RKO (cell line): ENCODE results near the gene UBAC2.
"Not testable (repeated sequence)": the region's sequence is repeated elsewhere in the genome, so short reads cannot be mapped to it uniquely, and the experiment has no call there.

Source experiments
- DNase-seq: peaks from one replicate; pipeline ENCODE4 v3.0.0-alpha.2; 2016; ENCODE audit warnings: low spot score

Gene UBAC2

GRCh38 chr13:99393391-99393790 is 192.7 kb downstream of the UBAC2 start:
- not testable (repeated sequence) for DNase-seq

DNA sequence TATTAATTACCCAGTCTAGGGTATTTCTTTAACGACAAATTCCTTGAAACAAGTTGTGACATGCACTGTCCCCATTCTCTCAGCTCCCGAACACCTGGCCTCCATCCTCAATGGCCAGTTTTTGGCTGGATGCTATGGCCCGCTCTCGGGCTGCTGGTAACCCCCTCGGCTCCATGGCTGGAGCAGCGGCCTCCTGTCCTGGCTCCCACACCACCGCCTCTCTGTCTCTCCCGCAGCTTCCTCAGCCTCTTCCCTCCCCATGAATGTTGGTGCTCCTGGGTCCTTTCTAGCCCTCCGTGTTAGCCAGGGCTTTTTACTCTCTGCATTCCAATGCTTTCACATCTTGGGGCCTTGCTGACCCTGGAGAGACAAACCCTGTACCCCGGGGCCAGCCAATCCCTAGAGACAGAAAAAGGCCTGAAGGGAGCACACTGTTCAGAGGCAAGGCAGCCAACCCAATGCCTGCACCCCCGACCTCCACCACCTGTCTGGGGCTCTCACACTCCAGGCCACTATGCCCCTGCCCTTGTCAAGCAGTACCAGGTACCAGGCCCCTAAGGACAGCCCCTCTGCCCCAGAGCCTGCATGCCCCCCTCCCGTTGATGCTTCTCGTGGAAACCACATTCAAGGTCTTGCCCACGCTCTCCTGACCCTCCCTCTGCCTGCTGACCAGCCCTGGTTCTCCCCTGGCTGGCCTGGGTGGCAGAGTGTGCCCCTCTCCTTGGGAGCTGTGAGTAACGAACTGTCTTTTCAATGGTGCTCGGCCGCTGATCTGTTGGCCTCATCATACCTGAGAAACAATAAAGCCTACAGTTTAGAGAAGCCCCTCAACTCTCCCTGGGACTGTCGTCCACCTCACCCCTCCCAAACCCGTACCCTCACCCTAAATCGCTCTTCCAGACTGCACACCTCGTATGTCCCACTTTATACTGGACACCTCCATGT is 193.4 kb downstream of the UBAC2 start:
- no peak for DNase-seq

- DNase-seq, result no peak
These were observed 194.8 kb downstream of the UBAC2 start for GRCh38 chr13:99395436-99395835.

- DNase-seq, result no peak
These were observed 195.8 kb downstream of the UBAC2 start for GRCh38 chr13:99396446-99396845.

DNA sequence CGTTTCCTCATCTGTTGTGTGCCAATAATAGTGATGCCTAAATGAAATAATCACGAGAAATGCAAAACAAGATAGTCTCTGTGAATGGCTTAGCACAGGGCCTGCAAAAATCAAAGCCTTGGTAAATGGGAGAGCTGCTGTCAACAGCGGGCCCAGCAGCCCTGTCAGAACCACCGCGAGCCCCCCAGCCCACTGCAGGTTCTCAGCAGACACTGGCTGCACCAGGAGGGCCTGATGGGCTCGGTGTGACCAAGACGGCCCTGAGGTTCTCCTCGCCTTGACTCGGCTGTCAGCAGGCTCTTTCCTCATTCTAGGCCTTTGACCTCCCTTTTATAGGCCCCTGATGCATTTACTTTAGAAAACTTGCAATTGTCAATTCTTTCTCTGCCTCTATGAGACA is 197.4 kb downstream of the UBAC2 start:
- no peak for DNase-seq

GRCh38 chr13:99398916-99399622 is 198.4 kb downstream of the UBAC2 start:
- no peak for DNase-seq

DNA sequence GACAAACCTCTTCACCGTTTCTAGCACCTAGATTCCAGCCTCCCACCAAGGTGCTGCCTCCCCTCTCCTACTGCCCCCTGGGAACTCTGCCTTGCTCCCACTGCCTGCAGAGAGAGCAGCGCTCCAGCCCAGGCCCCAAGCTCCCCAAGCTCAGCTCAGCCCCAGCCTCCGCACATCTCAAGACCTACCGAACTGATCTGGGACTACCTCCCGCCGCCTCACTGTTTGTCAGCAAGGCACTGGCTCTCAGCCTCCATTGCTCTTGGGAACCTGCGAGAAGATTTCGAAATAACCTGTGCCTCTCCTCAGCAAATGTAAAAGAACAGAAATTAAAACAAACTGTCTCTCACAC is 198.9 kb downstream of the UBAC2 start:
- no peak for DNase-seq

GRCh38 chr13:99403458-99403971 is 202.9 kb downstream of the UBAC2 start:
- no peak for DNase-seq

DNA sequence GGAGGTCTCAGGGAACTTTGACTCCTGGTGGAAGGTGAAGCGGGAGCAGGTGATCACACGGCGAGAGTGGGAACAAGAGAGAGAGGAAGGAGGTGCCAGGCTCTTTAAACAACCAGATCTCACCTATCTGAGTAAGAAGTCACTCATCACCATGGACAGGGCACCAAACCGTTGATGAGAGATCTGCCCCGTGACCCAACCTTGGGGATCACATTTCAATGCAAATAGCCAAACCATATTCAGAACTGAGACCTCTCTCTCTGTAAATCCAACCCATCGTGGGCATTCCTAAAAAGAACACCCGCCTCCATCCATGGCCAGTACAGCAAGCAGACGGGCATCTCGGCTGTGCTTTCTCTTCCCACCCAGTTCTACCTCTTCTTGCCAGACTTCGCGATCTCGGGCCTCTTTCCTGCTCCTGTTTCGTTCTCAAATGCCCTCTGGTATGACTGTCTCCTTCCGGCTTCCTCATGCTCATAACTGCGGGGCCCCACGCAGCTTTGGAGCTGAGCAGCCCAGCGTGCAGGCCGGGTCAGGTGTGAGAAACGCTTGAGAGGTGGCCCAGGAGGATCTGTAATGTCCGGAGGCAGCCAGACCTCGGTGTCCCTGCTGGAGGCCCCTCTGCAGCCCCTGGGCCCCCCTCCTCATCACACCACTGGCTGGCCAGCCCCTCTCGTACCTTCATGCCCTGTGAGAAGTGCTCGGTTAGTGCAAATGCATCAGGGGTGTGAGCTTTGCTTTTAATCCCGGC is 203.5 kb downstream of the UBAC2 start:
- no peak for DNase-seq

DNA sequence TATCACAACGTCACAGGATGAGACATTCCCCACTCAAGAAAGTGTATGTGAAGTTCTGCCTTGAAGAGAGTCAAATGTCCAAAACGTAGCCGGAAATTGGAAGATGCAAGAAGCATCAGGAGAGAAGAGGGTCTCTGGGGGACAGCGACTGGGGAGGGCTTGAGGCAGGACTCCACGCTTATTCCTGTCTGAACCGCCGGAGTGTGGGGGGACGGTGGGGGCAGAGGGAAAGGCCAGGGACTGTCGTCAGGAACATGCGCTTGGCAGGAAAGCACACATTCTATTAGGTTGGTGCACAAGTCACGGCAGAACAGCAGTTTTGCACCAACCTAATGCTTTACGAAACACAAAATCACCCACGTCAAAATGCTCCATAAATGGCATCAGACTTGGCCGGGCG is 205.3 kb downstream of the UBAC2 start:
- DNase-seq, result no peak

- no peak for DNase-seq
These were observed 206.1 kb downstream of the UBAC2 start for GRCh38 chr13:99406799-99407201.

- DNase-seq, result no peak
These were observed 207.4 kb downstream of the UBAC2 start for GRCh38 chr13:99407906-99408702.

- DNase-seq, result no peak
These were observed 208.0 kb downstream of the UBAC2 start for GRCh38 chr13:99408703-99409000.

GRCh38 chr13:99409461-99410083 is 208.9 kb downstream of the UBAC2 start:
- not testable (repeated sequence) for DNase-seq

- DNase-seq, result not testable (repeated sequence)
These were observed 210.2 kb downstream of the UBAC2 start for GRCh38 chr13:99410646-99411475.

- DNase-seq, result no peak
These were observed 212.2 kb downstream of the UBAC2 start for GRCh38 chr13:99412856-99413255.

GRCh38 chr13:99414048-99414995 is 213.7 kb downstream of the UBAC2 start:
- no peak for DNase-seq

DNA sequence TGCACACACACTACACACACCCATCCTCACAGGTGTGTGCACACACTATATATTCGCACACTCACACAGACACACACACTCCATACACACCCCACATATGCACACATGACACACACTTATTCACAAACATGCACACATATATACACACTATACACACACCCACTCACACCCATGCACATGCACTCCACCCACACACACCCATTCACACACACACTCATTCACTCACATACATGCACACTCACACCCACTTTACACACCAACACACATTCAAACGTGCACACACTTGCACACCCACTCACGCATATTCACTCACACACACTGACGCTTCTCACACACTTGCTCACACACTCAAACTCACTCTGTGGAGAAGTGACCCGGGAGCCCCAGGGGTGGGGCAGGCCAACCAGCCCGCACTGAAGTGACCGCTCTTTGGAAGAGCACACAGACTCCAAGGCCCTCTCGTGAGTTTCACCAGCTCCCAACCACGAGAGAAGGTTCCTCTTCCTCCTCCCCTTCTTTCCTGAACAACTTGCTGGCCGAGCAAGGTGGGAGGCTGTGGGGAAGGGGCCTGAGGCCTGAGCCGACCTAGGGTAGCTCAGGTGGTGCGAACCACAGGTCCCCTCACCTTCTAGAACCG is 214.5 kb downstream of the UBAC2 start:
- DNase-seq, result no peak

DNA sequence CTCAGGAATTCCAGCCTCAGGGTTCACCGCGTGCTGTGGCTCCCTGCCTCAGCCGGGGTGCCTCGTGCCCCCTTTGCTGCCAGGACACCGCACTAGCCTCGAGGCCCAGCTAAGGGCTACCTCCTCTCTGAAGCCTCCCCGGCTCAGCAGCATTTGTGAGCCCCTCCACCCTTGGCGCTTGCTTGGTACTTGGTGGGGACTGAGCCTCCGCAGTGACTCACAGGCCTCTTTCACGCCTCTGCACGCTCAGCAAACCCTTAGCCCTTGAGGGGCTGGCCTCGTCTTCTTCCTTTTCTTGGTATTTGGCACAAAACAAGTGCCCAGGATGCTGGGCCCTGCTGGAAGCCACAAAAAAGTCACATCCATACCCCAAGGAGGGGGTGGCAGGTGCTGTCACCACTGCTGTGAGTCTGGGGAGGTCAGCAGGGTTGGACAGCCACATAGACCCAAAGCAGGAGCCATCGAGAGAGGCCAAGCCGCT is 215.2 kb downstream of the UBAC2 start:
- no peak for DNase-seq
